ENCODE data around the gene TMEM97.
A peak's percentile ranks its signal among the peaks of the same experiment; 100 is the strongest.

TMEM97 gene

GRCh38 chr17:28334666-28335200 lies 15.7 kb downstream of the TMEM97 start:
- no peak for TF ChIP-seq CSRNP3 (CRISPR knock-in tag; IDR thresholded peaks at IDR 0.05)
- TF ChIP-seq TCF4 (CRISPR knock-in tag; IDR thresholded peaks at IDR 0.05; ENCODE audit: borderline replicate concordance), result no peak
- TF ChIP-seq ZNF8 (CRISPR knock-in tag; IDR thresholded peaks at IDR 0.05), result no peak
- TF ChIP-seq ZNF70 (CRISPR knock-in tag; IDR thresholded peaks at IDR 0.05), result no peak
- TF ChIP-seq ZC3H10 (CRISPR knock-in tag; IDR thresholded peaks at IDR 0.05), result no peak
- no peak for TF ChIP-seq OSR1 (CRISPR knock-in tag; IDR thresholded peaks at IDR 0.05)
- TF ChIP-seq ARNTL (CRISPR knock-in tag; IDR thresholded peaks at IDR 0.05; ENCODE audit: borderline replicate concordance, low read depth), result no peak
- TF ChIP-seq SNAI2 (CRISPR knock-in tag; IDR thresholded peaks at IDR 0.05), result no peak
- TF ChIP-seq ZFP3 (CRISPR knock-in tag; IDR thresholded peaks at IDR 0.05), result no peak
- TF ChIP-seq RARB (CRISPR knock-in tag; IDR thresholded peaks at IDR 0.05), result no peak
- TF ChIP-seq PATZ1 (CRISPR knock-in tag; IDR thresholded peaks at IDR 0.05; ENCODE audit: borderline replicate concordance), result no peak
- TF ChIP-seq BACH2 (CRISPR knock-in tag; IDR thresholded peaks at IDR 0.05; ENCODE audit: borderline replicate concordance), result no peak
- no peak for TF ChIP-seq ESRRG (CRISPR knock-in tag; IDR thresholded peaks at IDR 0.05)
- no peak for TF ChIP-seq CREB5 (CRISPR knock-in tag; IDR thresholded peaks at IDR 0.05; ENCODE audit: low read depth)
- TF ChIP-seq ZFP30 (CRISPR knock-in tag; IDR thresholded peaks at IDR 0.05), result no peak
- no peak for TF ChIP-seq POU6F1 (CRISPR knock-in tag; IDR thresholded peaks at IDR 0.05; ENCODE audit: borderline replicate concordance, low read depth)
- no peak for TF ChIP-seq PPARA (CRISPR knock-in tag; IDR thresholded peaks at IDR 0.05; ENCODE audit: borderline replicate concordance)
- no peak for TF ChIP-seq TOX (CRISPR knock-in tag; IDR thresholded peaks at IDR 0.05; ENCODE audit: borderline replicate concordance)
- ATAC-seq, result peak; percentile 4

- ATAC-seq, result peak; percentile 96
- TF ChIP-seq CREB5 (CRISPR knock-in tag; IDR thresholded peaks at IDR 0.05; ENCODE audit: low read depth), result no peak; the same call in 1 of the 2 replicates
- TF ChIP-seq OSR1 (CRISPR knock-in tag; IDR thresholded peaks at IDR 0.05), result no peak
- TF ChIP-seq SNAI2 (CRISPR knock-in tag; IDR thresholded peaks at IDR 0.05), result no peak
- TF ChIP-seq ARNTL (CRISPR knock-in tag; IDR thresholded peaks at IDR 0.05; ENCODE audit: borderline replicate concordance, low read depth), result no peak
- TF ChIP-seq ZFP3 (CRISPR knock-in tag; IDR thresholded peaks at IDR 0.05), result 0 out of 2 replicates have a peak, but pooled peaks have one; percentile 60
- TF ChIP-seq PPARA (CRISPR knock-in tag; IDR thresholded peaks at IDR 0.05; ENCODE audit: borderline replicate concordance), result peak; percentile 76; the same call in 1 of the 2 replicates
- TF ChIP-seq POU6F1 (CRISPR knock-in tag; IDR thresholded peaks at IDR 0.05; ENCODE audit: borderline replicate concordance, low read depth), result no peak
- no peak for TF ChIP-seq ZNF8 (CRISPR knock-in tag; IDR thresholded peaks at IDR 0.05)
- no peak for TF ChIP-seq ISL1 (CRISPR knock-in tag; IDR thresholded peaks at IDR 0.05)
- TF ChIP-seq BACH2 (CRISPR knock-in tag; IDR thresholded peaks at IDR 0.05; ENCODE audit: borderline replicate concordance), result no peak
- no peak for TF ChIP-seq RARB (CRISPR knock-in tag; IDR thresholded peaks at IDR 0.05)
- TF ChIP-seq TSHZ2 (CRISPR knock-in tag; IDR thresholded peaks at IDR 0.05), result peak; percentile 93
- no peak for TF ChIP-seq ZC3H10 (CRISPR knock-in tag; IDR thresholded peaks at IDR 0.05)
- TF ChIP-seq ESRRG (CRISPR knock-in tag; IDR thresholded peaks at IDR 0.05), result no peak
- peak; percentile 94 for TF ChIP-seq ZNF565 (CRISPR knock-in tag; conservative IDR thresholded peaks at IDR 0.05; ENCODE audit: low read depth)
- TF ChIP-seq TCF4 (CRISPR knock-in tag; IDR thresholded peaks at IDR 0.05; ENCODE audit: borderline replicate concordance), result no peak
- peak; percentile 47; the same call in 1 of the 2 replicates for TF ChIP-seq ZNF70 (CRISPR knock-in tag; IDR thresholded peaks at IDR 0.05)
- no peak; the same call in 1 of the 2 replicates for TF ChIP-seq CSRNP3 (CRISPR knock-in tag; IDR thresholded peaks at IDR 0.05)
- peak; percentile 47; the same call in 1 of the 2 replicates for TF ChIP-seq ZFP30 (CRISPR knock-in tag; IDR thresholded peaks at IDR 0.05)
- TF ChIP-seq TOX (CRISPR knock-in tag; IDR thresholded peaks at IDR 0.05; ENCODE audit: borderline replicate concordance), result no peak
- 0 out of 2 replicates have a peak, but pooled peaks have one; percentile 48 for TF ChIP-seq GLIS3 (CRISPR knock-in tag; IDR thresholded peaks at IDR 0.05)
These were observed 16.4 kb downstream of the TMEM97 start, which contains the start of the genes IFT20 and TNFAIP1 for GRCh38 chr17:28335201-28335958. IFT20 (minus strand) TSS chr17:28335472; CDS start chr17:28331985, 3,487 bp downstream. TNFAIP1 (plus strand) TSS chr17:28335761; CDS start chr17:28339522, 3,761 bp downstream.

Data from SK-N-SH treated with all-trans-retinoic acid at 6 μM for 48 hours (cell line).